ENCODE results near the gene PNMA6E. TPM values are rescaled to one million over a fixed set of nuclear protein-coding genes. Genes with fewer than 3 reads are reported as not detected.

Gene PNMA6E
- polyA plus RNA-seq, 1 donor from 2014 or later = not detected

- H3K9me3 ChIP-seq (ENCODE audit: low read length) = no peaks in the 10 kb centered on the region
- no peaks in the 10 kb centered on the region for H3K9me2 ChIP-seq (ENCODE audit: insufficient read depth, low read length)
- no peak overlapping the region for H3K9ac ChIP-seq (ENCODE audit: low read length)
- H3F3A ChIP-seq (ENCODE audit: insufficient read depth, low read length, poor library complexity, severe bottlenecking) = no peaks in the 10 kb centered on the region
- H3K4me2 ChIP-seq (ENCODE audit: low read length) = no peak overlapping the region
- H4K20me1 ChIP-seq (ENCODE audit: insufficient read depth) = no peaks in the 10 kb centered on the region
- no peak overlapping the region for H3K4me3 ChIP-seq (ENCODE audit: low read length)
- no peak overlapping the region for H2AFZ ChIP-seq (ENCODE audit: low read depth, low read length)
- TF ChIP-seq POLR2AphosphoS5 (IDR thresholded peaks at IDR 0.05) (no peak), TAF1 (IDR thresholded peaks at IDR 0.05; ENCODE audit: low read depth) (no peak), SMC3 (conservative IDR thresholded peaks at IDR 0.05; ENCODE audit: poor library complexity) (no peak), MXI1 (conservative IDR thresholded peaks at IDR 0.05; ENCODE audit: poor library complexity, severe bottlenecking) (no peak), EZH2 (IDR thresholded peaks at IDR 0.05; ENCODE audit: borderline replicate concordance, insufficient read depth, low read length, poor library complexity, severe bottlenecking) (no peak), EP300 (conservative IDR thresholded peaks at IDR 0.05; ENCODE audit: poor library complexity, severe bottlenecking) (no peak), RAD21 (conservative IDR thresholded peaks at IDR 0.05) (no peak)
- TF ChIP-seq, protein P1, sequence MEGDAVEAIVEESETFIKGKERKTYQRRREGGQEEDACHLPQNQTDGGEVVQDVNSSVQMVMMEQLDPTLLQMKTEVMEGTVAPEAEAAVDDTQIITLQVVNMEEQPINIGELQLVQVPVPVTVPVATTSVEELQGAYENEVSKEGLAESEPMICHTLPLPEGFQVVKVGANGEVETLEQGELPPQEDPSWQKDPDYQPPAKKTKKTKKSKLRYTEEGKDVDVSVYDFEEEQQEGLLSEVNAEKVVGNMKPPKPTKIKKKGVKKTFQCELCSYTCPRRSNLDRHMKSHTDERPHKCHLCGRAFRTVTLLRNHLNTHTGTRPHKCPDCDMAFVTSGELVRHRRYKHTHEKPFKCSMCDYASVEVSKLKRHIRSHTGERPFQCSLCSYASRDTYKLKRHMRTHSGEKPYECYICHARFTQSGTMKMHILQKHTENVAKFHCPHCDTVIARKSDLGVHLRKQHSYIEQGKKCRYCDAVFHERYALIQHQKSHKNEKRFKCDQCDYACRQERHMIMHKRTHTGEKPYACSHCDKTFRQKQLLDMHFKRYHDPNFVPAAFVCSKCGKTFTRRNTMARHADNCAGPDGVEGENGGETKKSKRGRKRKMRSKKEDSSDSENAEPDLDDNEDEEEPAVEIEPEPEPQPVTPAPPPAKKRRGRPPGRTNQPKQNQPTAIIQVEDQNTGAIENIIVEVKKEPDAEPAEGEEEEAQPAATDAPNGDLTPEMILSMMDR (IDR thresholded peaks at IDR 0.05; ENCODE audit: poor library complexity, severe bottlenecking) = no peak
- TF ChIP-seq, protein P2, sequence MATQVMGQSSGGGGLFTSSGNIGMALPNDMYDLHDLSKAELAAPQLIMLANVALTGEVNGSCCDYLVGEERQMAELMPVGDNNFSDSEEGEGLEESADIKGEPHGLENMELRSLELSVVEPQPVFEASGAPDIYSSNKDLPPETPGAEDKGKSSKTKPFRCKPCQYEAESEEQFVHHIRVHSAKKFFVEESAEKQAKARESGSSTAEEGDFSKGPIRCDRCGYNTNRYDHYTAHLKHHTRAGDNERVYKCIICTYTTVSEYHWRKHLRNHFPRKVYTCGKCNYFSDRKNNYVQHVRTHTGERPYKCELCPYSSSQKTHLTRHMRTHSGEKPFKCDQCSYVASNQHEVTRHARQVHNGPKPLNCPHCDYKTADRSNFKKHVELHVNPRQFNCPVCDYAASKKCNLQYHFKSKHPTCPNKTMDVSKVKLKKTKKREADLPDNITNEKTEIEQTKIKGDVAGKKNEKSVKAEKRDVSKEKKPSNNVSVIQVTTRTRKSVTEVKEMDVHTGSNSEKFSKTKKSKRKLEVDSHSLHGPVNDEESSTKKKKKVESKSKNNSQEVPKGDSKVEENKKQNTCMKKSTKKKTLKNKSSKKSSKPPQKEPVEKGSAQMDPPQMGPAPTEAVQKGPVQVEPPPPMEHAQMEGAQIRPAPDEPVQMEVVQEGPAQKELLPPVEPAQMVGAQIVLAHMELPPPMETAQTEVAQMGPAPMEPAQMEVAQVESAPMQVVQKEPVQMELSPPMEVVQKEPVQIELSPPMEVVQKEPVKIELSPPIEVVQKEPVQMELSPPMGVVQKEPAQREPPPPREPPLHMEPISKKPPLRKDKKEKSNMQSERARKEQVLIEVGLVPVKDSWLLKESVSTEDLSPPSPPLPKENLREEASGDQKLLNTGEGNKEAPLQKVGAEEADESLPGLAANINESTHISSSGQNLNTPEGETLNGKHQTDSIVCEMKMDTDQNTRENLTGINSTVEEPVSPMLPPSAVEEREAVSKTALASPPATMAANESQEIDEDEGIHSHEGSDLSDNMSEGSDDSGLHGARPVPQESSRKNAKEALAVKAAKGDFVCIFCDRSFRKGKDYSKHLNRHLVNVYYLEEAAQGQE (IDR thresholded peaks at IDR 0.05; ENCODE audit: borderline replicate concordance) = no peak
- H3K27me3 ChIP-seq (ENCODE audit: insufficient read depth, low read depth, low read length) = no peaks in the 10 kb centered on the region
- H3K27ac ChIP-seq (ENCODE audit: low read length) = no peak overlapping the region
- no peaks in the 10 kb centered on the region for H3K79me2 ChIP-seq (replicated peaks; ENCODE audit: insufficient read depth, low read length)
- no peaks in the 10 kb centered on the region for H3K36me3 ChIP-seq (ENCODE audit: insufficient read depth, low read length)
Measured at GRCh38 chrX:153421856-153422255, 20.7 kb upstream of the PNMA6E start.

- Histone ChIP-seq H3K4me2 (ENCODE audit: low read length) (no peak overlapping the region), H3K9me3 (ENCODE audit: low read length) (no peaks in the 10 kb centered on the region), H2AFZ (ENCODE audit: low read depth, low read length) (no peak overlapping the region), H3K4me3 (ENCODE audit: low read length) (no peak overlapping the region), H3K9ac (ENCODE audit: low read length) (no peak overlapping the region), H3K9me2 (ENCODE audit: insufficient read depth, low read length) (no peaks in the 10 kb centered on the region), H3K36me3 (ENCODE audit: insufficient read depth, low read length) (no peaks in the 10 kb centered on the region), H3K27ac (ENCODE audit: low read length) (no peak overlapping the region), H3K79me2 (replicated peaks; ENCODE audit: insufficient read depth, low read length) (no peaks in the 10 kb centered on the region), H4K20me1 (ENCODE audit: insufficient read depth) (no peaks in the 10 kb centered on the region), H3K27me3 (ENCODE audit: insufficient read depth, low read depth, low read length) (no peaks in the 10 kb centered on the region), H3F3A (ENCODE audit: insufficient read depth, low read length, poor library complexity, severe bottlenecking) (no peaks in the 10 kb centered on the region)
- TF ChIP-seq, protein P2 (IDR thresholded peaks at IDR 0.05; ENCODE audit: borderline replicate concordance) = no peak
- TF ChIP-seq EP300 (conservative IDR thresholded peaks at IDR 0.05; ENCODE audit: poor library complexity, severe bottlenecking) = no peak
- no peak for TF ChIP-seq POLR2AphosphoS5 (IDR thresholded peaks at IDR 0.05)
- no peak for TF ChIP-seq RAD21 (conservative IDR thresholded peaks at IDR 0.05)
- no peak for TF ChIP-seq EZH2 (IDR thresholded peaks at IDR 0.05; ENCODE audit: borderline replicate concordance, insufficient read depth, low read length, poor library complexity, severe bottlenecking)
- TF ChIP-seq MXI1 (conservative IDR thresholded peaks at IDR 0.05; ENCODE audit: poor library complexity, severe bottlenecking) = no peak
- TF ChIP-seq, protein P1 (IDR thresholded peaks at IDR 0.05; ENCODE audit: poor library complexity, severe bottlenecking) = no peak
- TF ChIP-seq SMC3 (conservative IDR thresholded peaks at IDR 0.05; ENCODE audit: poor library complexity) = no peak
- TF ChIP-seq TAF1 (IDR thresholded peaks at IDR 0.05; ENCODE audit: low read depth) = no peak
Measured at GRCh38 chrX:153420851-153421599, 19.9 kb upstream of the PNMA6E start.
